GM19397 (cell line): Measurements from ENCODE around the gene CCP110.

Source experiments
- ATAC-seq: cut with Tn5 transposase; IDR thresholded peaks from one replicate; pipeline ENCODE4 v1.9.1; 2021; ENCODE audit warnings: mild to moderate bottlenecking, moderate library complexity; ENCODE audit not compliant: unreplicated experiment

CCP110 gene

GRCh38 chr16:19548144-19548543 lies 24.4 kb downstream of the CCP110 start:
- ATAC-seq = no peak

DNA sequence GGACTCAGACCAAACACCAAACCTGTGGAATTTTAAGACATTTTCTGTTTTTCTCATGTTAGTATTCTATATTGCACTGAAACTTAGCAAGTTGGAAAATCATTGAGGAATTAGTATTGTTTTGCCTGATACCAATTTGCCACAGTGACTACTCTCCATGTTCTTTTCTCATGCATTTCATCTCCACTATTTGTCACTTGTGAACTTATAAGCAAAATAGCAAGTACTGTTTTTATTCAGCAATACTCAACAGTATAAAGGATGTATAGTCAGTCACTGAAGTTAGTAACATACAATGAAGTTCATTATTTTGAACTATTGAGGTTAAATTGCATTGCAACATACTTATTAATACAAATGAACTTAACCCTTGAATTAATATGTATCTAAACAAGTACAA lies 25.9 kb downstream of the CCP110 start:
- ATAC-seq = no peak

- ATAC-seq = peak; percentile 96
These were observed 31.6 kb downstream of the CCP110 start, which contains the start of gene VPS35L for GRCh38 chr16:19555186-19555937. TSS of gene VPS35L (plus strand) at chr16:19555703. CDS start at chr16:19555730, 27 bp downstream.

GRCh38 chr16:19555938-19556771 lies 32.4 kb downstream of the CCP110 start:
- no peak for ATAC-seq

DNA sequence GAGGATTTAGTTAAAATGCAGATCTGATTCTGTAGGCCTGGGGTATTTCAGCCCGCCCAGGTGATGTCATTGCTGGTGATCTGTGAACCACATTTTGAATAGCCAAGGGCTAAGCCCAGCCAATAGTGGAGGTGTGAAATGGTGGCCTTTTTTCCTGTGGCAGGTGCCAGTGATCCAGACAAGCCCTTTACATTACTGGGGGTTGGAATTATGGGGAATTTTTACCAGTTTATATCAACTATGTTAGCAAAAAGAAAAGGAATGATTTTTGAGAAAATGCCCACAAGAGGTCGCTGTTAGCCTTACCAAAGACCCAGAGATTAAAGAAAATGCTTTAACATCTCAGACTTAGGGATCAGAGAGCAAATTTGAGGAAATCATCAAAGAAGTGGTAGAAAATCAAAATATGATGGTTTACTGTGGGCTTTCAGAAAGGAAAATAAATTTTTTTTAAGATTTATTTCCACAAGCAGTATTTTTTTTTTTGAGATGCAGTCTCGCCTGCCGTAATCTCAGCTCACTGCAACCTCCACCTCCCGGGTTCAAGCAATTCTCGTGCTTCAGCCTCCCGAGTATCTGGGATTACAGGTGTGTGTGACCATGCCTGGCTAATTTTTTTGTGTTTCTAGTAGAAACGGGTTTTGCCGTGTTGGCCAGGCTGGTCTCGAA lies 35.6 kb downstream of the CCP110 start:
- no peak for ATAC-seq

DNA sequence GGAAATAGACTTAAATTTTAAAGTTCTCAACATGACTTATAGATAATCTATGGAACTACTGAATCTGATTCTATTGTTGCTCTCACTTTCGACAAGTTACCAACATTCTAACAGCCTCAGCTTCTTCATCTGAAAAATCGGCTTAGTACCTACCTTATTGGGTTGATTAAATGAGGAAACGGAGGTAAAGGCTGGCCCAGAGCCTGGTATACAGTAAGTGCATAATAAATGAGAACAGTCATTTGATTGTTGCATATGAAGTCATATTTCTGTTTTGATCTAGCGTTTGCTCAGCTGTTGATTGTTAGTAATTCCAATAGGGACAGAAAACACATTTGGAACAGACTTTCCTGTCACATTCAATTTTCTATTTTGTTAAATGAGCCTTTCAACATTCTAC lies 36.3 kb downstream of the CCP110 start:
- no peak for ATAC-seq

DNA sequence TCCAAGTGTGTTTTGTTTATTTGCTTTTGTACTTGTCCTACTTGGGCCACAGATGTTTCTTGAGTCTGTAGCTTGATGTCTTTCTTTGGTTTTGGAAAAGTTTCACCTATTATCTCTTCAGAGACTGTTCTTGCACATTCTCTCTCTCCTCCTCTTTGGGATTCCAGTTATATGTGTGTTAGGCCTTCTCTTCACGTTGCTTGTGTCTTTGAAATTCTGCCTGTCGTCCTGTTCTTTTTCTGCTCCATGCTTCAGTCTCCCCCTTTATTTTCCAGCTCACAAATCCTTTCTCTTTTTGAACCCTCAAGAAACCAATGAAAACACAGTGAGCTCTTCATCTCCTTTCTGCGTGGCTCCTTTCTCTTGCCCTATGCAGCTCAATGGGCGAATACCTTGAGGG lies 39.6 kb downstream of the CCP110 start:
- no peak for ATAC-seq

GRCh38 chr16:19566362-19566761 lies 42.6 kb downstream of the CCP110 start:
- ATAC-seq = no peak

DNA sequence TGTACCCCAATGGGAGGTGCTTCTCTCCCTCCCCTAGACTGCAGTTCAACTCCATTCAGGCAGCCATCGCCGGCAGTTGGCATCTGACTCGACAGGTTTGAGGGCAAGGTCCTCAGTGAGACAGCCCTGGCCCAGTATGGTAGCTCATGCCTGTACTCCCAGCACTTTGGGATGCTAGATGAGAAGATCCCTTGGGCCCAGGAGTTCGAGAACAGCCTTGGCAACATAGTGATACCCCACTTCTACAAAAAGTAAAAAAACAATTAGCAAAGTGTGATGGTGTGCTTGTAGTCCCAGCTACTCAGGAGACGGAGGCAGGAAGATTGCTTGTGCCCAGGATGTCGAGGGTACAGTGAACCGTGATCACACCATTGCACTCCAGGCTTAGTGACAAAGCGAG lies 43.8 kb downstream of the CCP110 start:
- ATAC-seq = no peak

GRCh38 chr16:19573997-19574396 lies 50.3 kb downstream of the CCP110 start:
- ATAC-seq = no peak

DNA sequence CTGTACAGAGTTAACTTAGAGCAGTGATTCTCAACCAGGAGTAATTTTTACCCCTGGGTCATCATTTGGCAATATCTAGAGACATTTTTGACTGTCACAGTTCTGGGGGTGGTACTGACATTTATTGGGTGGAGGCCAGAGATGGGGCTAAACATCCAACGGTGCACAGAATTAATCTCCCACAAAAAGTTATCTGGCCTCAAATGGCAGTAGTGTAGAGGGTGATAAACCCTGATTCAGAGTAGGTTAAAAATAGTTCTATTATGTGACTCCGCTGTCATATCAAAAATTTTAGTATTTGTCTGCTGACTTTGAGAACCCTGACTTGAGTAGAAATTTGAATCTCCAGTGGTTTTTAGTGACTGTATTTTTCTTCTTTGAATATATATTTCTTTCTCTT lies 50.9 kb downstream of the CCP110 start:
- ATAC-seq = no peak

DNA sequence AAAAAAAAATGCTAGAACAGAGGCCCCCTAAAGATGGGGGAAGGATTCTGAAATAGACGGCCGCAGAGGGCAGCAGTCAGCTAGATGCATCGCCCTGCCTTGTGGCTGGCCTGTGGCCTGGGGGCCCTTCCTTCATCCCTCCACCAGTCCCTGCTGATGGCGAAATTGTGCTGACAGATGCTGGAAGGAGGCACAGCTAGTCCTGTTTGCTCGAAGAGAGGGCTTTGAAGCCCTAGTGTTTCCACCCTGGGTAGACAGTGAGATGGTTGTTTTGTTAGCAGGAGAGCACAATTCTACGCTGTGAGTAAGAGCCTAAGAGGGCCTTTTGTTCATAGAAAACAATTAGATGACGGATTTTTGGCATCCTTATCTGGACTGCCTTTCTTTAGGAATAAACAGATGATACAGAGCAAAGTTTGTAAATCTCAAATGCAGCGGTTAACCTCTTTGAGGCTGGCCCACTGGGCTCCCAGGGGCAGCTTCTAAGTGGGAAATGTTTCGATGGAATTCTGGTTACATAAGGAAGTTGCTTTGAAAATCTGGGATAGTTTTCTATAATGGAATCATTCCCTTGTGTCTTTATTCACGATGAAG lies 54.7 kb downstream of the CCP110 start:
- no peak for ATAC-seq

GRCh38 chr16:19582050-19582831 lies 58.5 kb downstream of the CCP110 start:
- ATAC-seq = no peak

DNA sequence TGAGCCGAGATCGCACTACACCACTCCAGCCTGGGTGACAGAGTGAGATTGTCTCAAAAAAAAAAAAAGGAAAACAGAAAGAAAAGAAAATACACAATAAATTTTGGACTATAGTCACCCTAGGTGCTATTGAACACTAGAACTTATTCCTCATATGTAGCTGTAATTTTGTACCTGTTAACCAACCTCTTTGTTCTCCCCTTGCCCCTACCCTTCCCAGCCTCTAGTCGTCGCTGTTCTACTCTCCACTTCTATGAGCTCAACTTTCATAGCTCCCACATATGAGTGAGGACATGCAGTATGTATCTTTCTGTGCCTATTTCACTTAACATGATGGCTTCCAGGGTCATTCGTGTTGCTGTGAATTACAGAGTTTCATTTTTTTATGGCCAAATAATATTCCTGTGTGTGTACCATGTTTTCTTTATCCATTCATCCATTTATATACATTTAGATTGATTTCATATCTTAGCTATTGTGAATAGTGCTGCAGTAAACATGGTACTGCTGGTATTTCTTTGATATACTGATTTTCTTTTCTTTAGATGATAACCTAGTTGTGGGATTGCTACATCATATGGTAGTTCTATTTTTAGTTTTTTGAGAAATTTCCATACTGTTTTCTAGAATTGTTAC lies 60.0 kb downstream of the CCP110 start:
- no peak for ATAC-seq

- ATAC-seq = no peak
These were observed 64.9 kb downstream of the CCP110 start for GRCh38 chr16:19588661-19589060.

- ATAC-seq = no peak
These were observed 65.4 kb downstream of the CCP110 start for GRCh38 chr16:19589106-19589505.

DNA sequence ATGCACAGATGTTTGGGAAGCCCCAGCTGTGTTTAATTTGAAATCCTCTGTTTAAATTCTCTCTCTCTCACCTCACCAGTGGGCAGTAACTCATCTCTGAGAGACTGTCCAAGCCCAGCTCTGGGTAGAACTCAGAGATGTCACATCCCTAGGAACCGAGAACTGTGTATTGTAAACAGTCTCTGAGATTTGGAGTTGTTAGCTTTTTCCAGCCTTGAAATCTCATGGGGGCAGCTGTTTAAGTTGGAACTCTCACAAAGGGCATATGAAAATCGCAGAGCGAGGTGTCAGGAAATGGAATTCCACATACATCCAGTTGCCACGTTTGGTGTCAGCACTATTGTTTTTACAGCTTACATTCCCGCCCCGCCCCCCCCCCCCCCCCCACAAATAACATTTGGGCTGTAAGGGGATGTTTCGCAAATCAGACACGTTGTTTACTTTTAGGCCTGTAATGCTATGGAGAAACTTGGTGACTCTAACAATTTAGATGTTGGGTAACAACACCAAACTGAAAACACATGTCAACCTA lies 66.1 kb downstream of the CCP110 start:
- ATAC-seq = no peak

- no peak for ATAC-seq
These were observed 71.5 kb downstream of the CCP110 start for GRCh38 chr16:19595043-19595767.
